Endothelial cell of umbilical vein (primary cell): Measurements from ENCODE around the gene EVPLL. TPM values are rescaled to one million over a fixed set of nuclear protein-coding genes. Genes with fewer than 3 reads are reported as not detected.

Experiments used
- BruUV-seq: library from RNA; stranded (reverse); fragments of 400-500 nt; replicated peaks from 2 replicates; lab custom pipeline; 2021; lab: Mats Ljungman, UMichigan
- CTCF ChIA-PET: fragments of 300-600, 350-600 bp; sonication (Branson Sonifier 250); formaldehyde crosslinking; loops from one replicate; lab custom pipeline; 2021; ENCODE audit warnings: antibody characterized with exemption, inconsistent platforms; lab: Charles Lee
- POLR2A ChIA-PET: fragments of 300-600, 350-600 bp; sonication (Branson Sonifier 250); formaldehyde crosslinking; loops from one replicate; lab custom pipeline; 2021; ENCODE audit warnings: antibody characterized with exemption, inconsistent platforms; lab: Charles Lee
- DNase-seq: peaks from one replicate; pipeline ENCODE4 v3.0.0-alpha.2; 2011; ENCODE audit warnings: low read depth, low spot score
- FAIRE-seq: peaks from 2 replicates; lab custom pipeline; 2011; peaks lifted over from hg19 to GRCh38; lab: Jason Lieb, UNC
- H2AFZ ChIP-seq: 2 replicates; pipeline ENCODE4 v1.6.0; 2012; ENCODE audit warnings: low read depth, low read length, control low read depth, inconsistent platforms
- H3K27ac ChIP-seq: 2 replicates; pipeline ENCODE4 v1.5.1; 2011; ENCODE audit warnings: low read depth, mild to moderate bottlenecking, control low read depth, low read length, moderate library complexity; ENCODE audit not compliant: insufficient read depth
- H3K27me3 ChIP-seq, 2 experiments: 2 replicates each; pipeline versions ENCODE4 v1.6.0 to v1.6.1; 2011; ENCODE audit warnings: low read length in 2 of 2, mixed read lengths in 1 of 2; ENCODE audit not compliant: control insufficient read depth in 2 of 2, insufficient read depth in 2 of 2
- H3K36me3 ChIP-seq, 2 experiments: 2 replicates in 1 of 2; 3 replicates in 1 of 2; pipeline ENCODE4 v1.5.1; 2011; ENCODE audit warnings: low read length in 2 of 2, mild to moderate bottlenecking in 1 of 2, moderate library complexity in 1 of 2; ENCODE audit not compliant: control insufficient read depth in 2 of 2, insufficient read depth in 2 of 2; ENCODE audit errors: extremely low read depth in 1 of 2
- H3K4me1 ChIP-seq: 3 replicates; pipeline ENCODE4 v1.5.1; 2011; ENCODE audit warnings: mild to moderate bottlenecking, low read length; ENCODE audit not compliant: control insufficient read depth, insufficient read depth; ENCODE audit errors: extremely low read depth
- H3K4me2 ChIP-seq: 2 replicates; pipeline ENCODE4 v1.6.1; 2011; ENCODE audit warnings: low read length, control low read depth, mixed read lengths; ENCODE audit not compliant: insufficient read depth
- H3K4me3 ChIP-seq, 3 experiments: fragments of 200-600 bp in 1 of 3; sonication (generic), shearing (Covaris generic) in 1 of 3; replicated peaks in 1 of 3; 2 replicates each; pipeline ENCODE4 v1.5.1; 2011 to 2016; ENCODE audit warnings: control low read depth in 3 of 3, low read length in 3 of 3, mild to moderate bottlenecking in 2 of 3, inconsistent platforms in 1 of 3, low read depth in 1 of 3, moderate library complexity in 1 of 3; ENCODE audit not compliant: insufficient read depth in 1 of 3
- H3K79me2 ChIP-seq: 2 replicates; pipeline ENCODE4 v1.6.0; 2012; ENCODE audit warnings: low read length, inconsistent platforms; ENCODE audit not compliant: control insufficient read depth, insufficient read depth
- H3K9ac ChIP-seq: replicated peaks from 2 replicates; pipeline ENCODE3; 2011; ENCODE audit warnings: low read length, control low read depth; ENCODE audit not compliant: insufficient read depth; ENCODE audit errors: extremely low read depth
- H3K9me1 ChIP-seq: replicated peaks from 3 replicates; pipeline ENCODE4 v1.6.0; 2011; ENCODE audit warnings: mild to moderate bottlenecking, low read length; ENCODE audit not compliant: control insufficient read depth, insufficient read depth; ENCODE audit errors: extremely low read depth
- H3K9me3 ChIP-seq: replicated peaks from 2 replicates; pipeline ENCODE4 v1.5.1; 2012; ENCODE audit warnings: low read length, inconsistent platforms; ENCODE audit not compliant: control insufficient read depth, insufficient read depth
- H4K20me1 ChIP-seq: replicated peaks from 2 replicates; pipeline ENCODE3; 2011; ENCODE audit warnings: mild to moderate bottlenecking, low read length; ENCODE audit not compliant: control insufficient read depth, insufficient read depth; ENCODE audit errors: extremely low read depth
- CTCF ChIP-seq, 2 donors: IDR thresholded peaks; 1 replicate in 1 of 2; 2 replicates in 1 of 2; pipeline ENCODE4 v1.5.1; 2011; ENCODE audit warnings: low read length in 2 of 2, mild to moderate bottlenecking in 2 of 2, moderate library complexity in 2 of 2, control low read depth in 1 of 2, inconsistent platforms in 1 of 2, low read depth in 1 of 2; ENCODE audit not compliant: insufficient read depth in 1 of 2; ENCODE audit errors: extremely low read depth in 1 of 2
- EZH2 ChIP-seq: IDR thresholded peaks from 2 replicates; pipeline ENCODE4 v1.6.1; 2012; ENCODE audit warnings: borderline replicate concordance, low read depth, mild to moderate bottlenecking, moderate library complexity, low read length, inconsistent platforms; ENCODE audit not compliant: severe bottlenecking
- FOS ChIP-seq: IDR thresholded peaks from 2 replicates; pipeline ENCODE4 v1.6.1; 2011; ENCODE audit warnings: mild to moderate bottlenecking, low read length, moderate library complexity, borderline replicate concordance; ENCODE audit not compliant: insufficient read depth
- GATA2 ChIP-seq: IDR thresholded peaks from 2 replicates; pipeline ENCODE4 v1.7.0; 2011; ENCODE audit warnings: low read depth, mild to moderate bottlenecking, moderate library complexity, mixed read lengths, low read length; ENCODE audit not compliant: insufficient read length, insufficient read depth
- JUN ChIP-seq: IDR thresholded peaks from 2 replicates; pipeline ENCODE4 v1.6.1; 2011; ENCODE audit warnings: borderline replicate concordance, low read depth; ENCODE audit not compliant: insufficient read length, insufficient read depth
- MAX ChIP-seq: IDR thresholded peaks from 2 replicates; pipeline ENCODE4 v1.6.1; 2011; ENCODE audit not compliant: insufficient read depth, insufficient read length
- MYC ChIP-seq: IDR thresholded peaks from one replicate; pipeline ENCODE4 v1.6.1; 2011; ENCODE audit warnings: mild to moderate bottlenecking, low read depth, low read length
- POLR2A ChIP-seq: IDR thresholded peaks from 2 replicates; pipeline ENCODE4 v1.6.1; 2012; ENCODE audit warnings: low read depth, mild to moderate bottlenecking, control low read depth, low read length
- POLR2AphosphoS5 ChIP-seq: IDR thresholded peaks from 2 replicates; pipeline ENCODE4 v1.6.1; 2012; ENCODE audit warnings: low read depth, mild to moderate bottlenecking, control low read depth, low read length, moderate library complexity; ENCODE audit not compliant: insufficient read depth
- dilution Hi-C: fragments of 300-500 bp; cut with MboI; formaldehyde crosslinking; loops from one replicate; pipeline ENCODE4 v1.15.0; 2019; ENCODE audit warnings: low sequenced_read_pairs; ENCODE audit not compliant: extremely low pct_ligation_motif_present
- intact Hi-C: fragments of 100-400 bp; cut with micrococcal nuclease; formaldehyde crosslinking; loops from one replicate; pipeline ENCODE4 v1.10.0; 2022
- polyA plus RNA-seq, 4 experiments: library from polyadenylated mRNA; depleted of rRNA in 3 of 4; stranded (reverse) in 3 of 4; unstranded in 1 of 4; fragments of >200 nt; gene quantifications; 2 replicates each; pipeline versions ENCODE4 v1.2.1 to v1.2.3, GENCODE V29; 2011 to 2012; ENCODE audit warnings: missing spikeins in 1 of 4
- total RNA-seq: library from RNA; stranded (reverse); gene quantifications from 2 replicates; pipeline ENCODE4 v1.2.3, GENCODE V29; 2021

EVPLL gene
- total and polyA plus RNA-seq, 2 donors (not counting 3 experiments of a cell fraction or from before 2014, with no cell fraction given), result not detected

- TF ChIP-seq EZH2, result no peak
- no peak for TF ChIP-seq POLR2A
- TF ChIP-seq POLR2AphosphoS5, result no peak
- TF ChIP-seq JUN, result no peak
- no peak for TF ChIP-seq FOS
- no peak for TF ChIP-seq MAX
- TF ChIP-seq GATA2, result no peak
- TF ChIP-seq MYC, result no peak
- TF ChIP-seq CTCF (IDR thresholded peaks at IDR 0.05; ENCODE audit: extremely low read depth in 1 of 2, insufficient read depth in 1 of 2, low read depth in 1 of 2, low read length in 2 of 2), result no peak
- DNase-seq, result no peak
- Histone ChIP-seq H3K4me2 (no peak overlapping the region), H3K9ac (no peak overlapping the region), H3K9me3 (no peaks in the 10 kb centered on the region), H3K27me3 (peaks cover 0 to 4% of the 10 kb centered on the region in 2 experiments), H3K36me3 (no peaks in the 10 kb centered on the region), H2AFZ (no peak overlapping the region), H3K79me2 (no peaks in the 10 kb centered on the region), H3K9me1 (no peaks in the 10 kb centered on the region), H4K20me1 (no peaks in the 10 kb centered on the region), H3K4me3 (no peak overlapping the region), H3K4me1 (no peaks in the 10 kb centered on the region), H3K27ac (no peak overlapping the region)
- ChIA-PET CTCF (no interaction called here), POLR2A (no interaction called here)
- intact Hi-C loops (no loop called here), dilution Hi-C loops (no loop called here)
- no peak for FAIRE-seq
- no TSS peak for BruUV-seq
Measured at GRCh38 chr17:18370761-18371160, 6.8 kb upstream of the EVPLL start.
